GM19099 (cell line): Measurements from ENCODE around the gene ZNF611.

Experiments
- POLR2A ChIP-seq: IDR thresholded peaks from 3 replicates; pipeline ENCODE4 v1.6.1; 2011; ENCODE audit warnings: low read depth; ENCODE audit not compliant: insufficient read length; ENCODE audit errors: extremely low read depth

Gene ZNF611

GRCh38 chr19:52734893-52735661, at the start of gene ZNF611:
ZNF611 (minus strand) TSS chr19:52735044; CDS start chr19:52715894, 19,150 bp downstream.
- peak; percentile 93 for TF ChIP-seq POLR2A

GRCh38 chr19:52778811-52779210, 44.0 kb upstream of the ZNF611 start:
- no peak for TF ChIP-seq POLR2A

- no peak for TF ChIP-seq POLR2A
Observed at GRCh38 chr19:52749780-52750179, 14.9 kb upstream of the ZNF611 start.

GRCh38 chr19:52748336-52748950, 13.6 kb upstream of the ZNF611 start:
- TF ChIP-seq POLR2A: no peak

- TF ChIP-seq POLR2A: no peak
Observed at GRCh38 chr19:52743091-52743490, 8.2 kb upstream of the ZNF611 start.

- no peak for TF ChIP-seq POLR2A
Observed at GRCh38 chr19:52742516-52742915, 7.7 kb upstream of the ZNF611 start.

- no peak for TF ChIP-seq POLR2A
Observed at GRCh38 chr19:52741951-52742485, 7.2 kb upstream of the ZNF611 start.

- TF ChIP-seq POLR2A: no peak
Observed at GRCh38 chr19:52739576-52739975, 4.7 kb upstream of the ZNF611 start.

GRCh38 chr19:52735734-52736133, 890 bp upstream of the ZNF611 start:
- TF ChIP-seq POLR2A: no peak

- no peak for TF ChIP-seq POLR2A
Observed at GRCh38 chr19:52734331-52734892, 432 bp downstream of the ZNF611 start.

GRCh38 chr19:52725528-52725961, 9.3 kb downstream of the ZNF611 start:
- TF ChIP-seq POLR2A: no peak

GRCh38 chr19:52724701-52725514, 9.9 kb downstream of the ZNF611 start:
- no peak for TF ChIP-seq POLR2A

- no peak for TF ChIP-seq POLR2A
Observed at GRCh38 chr19:52722062-52723003, 12.5 kb downstream of the ZNF611 start.

- no peak for TF ChIP-seq POLR2A
Observed at GRCh38 chr19:52716522-52716921, 18.3 kb downstream of the ZNF611 start.
